Parathyroid adenoma (tissue), 2 donors: ENCODE data around the gene GAREM1.

ENCODE experiments used
- H2AFZ ChIP-seq: fragments of 300-600 bp; sonication (generic); one replicate; pipeline ENCODE4 v1.7.0; 2017; ENCODE audit warnings: antibody characterized with exemption, mild to moderate bottlenecking
- H3K27ac ChIP-seq: fragments of 300-600 bp; sonication (generic); one replicate; pipeline ENCODE4 v1.7.0; 2017
- H3K27me3 ChIP-seq: fragments of 300-600 bp; sonication (generic); one replicate; pipeline ENCODE4 v1.7.0; 2017; ENCODE audit warnings: low read length; ENCODE audit not compliant: control insufficient read depth, insufficient read depth
- H3K36me3 ChIP-seq: fragments of 300-600 bp; sonication (generic); one replicate; pipeline ENCODE4 v1.7.0; 2017; ENCODE audit warnings: low read length; ENCODE audit not compliant: control insufficient read depth, insufficient read depth
- H3K4me1 ChIP-seq: fragments of 300-600 bp; sonication (generic); one replicate; pipeline ENCODE4 v1.7.0; 2017; ENCODE audit warnings: control low read depth
- H3K4me2 ChIP-seq: fragments of 300-600 bp; sonication (generic); one replicate; pipeline ENCODE4 v1.7.0; 2017; ENCODE audit warnings: low read length
- H3K4me3 ChIP-seq: fragments of 300-600 bp; sonication (generic); one replicate; pipeline ENCODE4 v1.7.0; 2017; ENCODE audit warnings: low read depth, low read length
- H3K79me2 ChIP-seq: fragments of 300-600 bp; sonication (generic); one replicate; pipeline ENCODE4 v1.7.0; 2017; ENCODE audit warnings: control low read depth
- H3K9ac ChIP-seq: fragments of 300-600 bp; sonication (generic); one replicate; pipeline ENCODE4 v1.7.0; 2017; ENCODE audit warnings: mild to moderate bottlenecking
- H3K9me3 ChIP-seq: fragments of 300-600 bp; sonication (generic); one replicate; pipeline ENCODE4 v1.7.0; 2017; ENCODE audit warnings: low read length; ENCODE audit not compliant: control insufficient read depth
- TF ChIP-seq, protein P1 (sequence below): fragments of 300-600 bp; sonication (generic); IDR thresholded peaks from one replicate; pipeline ENCODE4 v1.7.0; 2017; ENCODE audit warnings: antibody characterized with exemption, mild to moderate bottlenecking
- donor health status: primary hyperparathyroidism.

The GAREM1 gene

DNA sequence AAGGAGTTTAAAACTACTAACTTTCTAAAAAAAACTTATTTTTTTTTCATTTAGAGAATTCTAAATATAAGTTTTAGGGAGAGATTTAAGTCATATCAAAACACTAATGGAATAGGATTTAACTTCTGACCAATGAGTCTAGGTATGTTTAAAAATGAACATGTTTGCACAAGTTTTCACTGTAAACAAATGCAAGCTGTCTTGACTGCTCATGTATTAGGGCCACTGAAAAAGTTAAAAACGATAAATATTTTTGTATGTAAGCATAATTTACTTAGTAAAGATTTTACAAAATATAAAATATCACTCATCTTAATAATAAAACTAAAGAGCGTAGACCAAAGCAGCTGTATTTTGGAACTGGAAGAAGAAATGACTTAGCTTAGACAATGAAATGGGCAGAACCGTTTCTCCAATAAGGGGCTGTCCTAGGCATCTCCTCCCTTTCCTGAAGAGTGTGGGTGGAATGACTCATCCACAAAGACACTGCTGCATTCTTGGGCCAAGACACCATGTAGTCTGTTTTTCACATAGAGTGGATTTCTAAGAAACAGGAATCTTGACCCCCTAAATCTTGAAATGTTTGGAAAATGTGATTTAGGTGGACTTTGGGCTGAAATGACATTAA is 162.1 kb downstream of the GAREM1 start:
- Histone ChIP-seq H3K4me2 (no peak overlapping the region), H3K27me3 (no peaks in the 10 kb centered on the region), H3K9ac (no peak overlapping the region), H2AFZ (no peak overlapping the region), H3K4me1 (no peaks in the 10 kb centered on the region), H3K27ac (no peak overlapping the region), H3K79me2 (no peaks in the 10 kb centered on the region), H3K36me3 (no peaks in the 10 kb centered on the region), H3K9me3 (no peaks in the 10 kb centered on the region), H3K4me3 (no peak overlapping the region)
- TF ChIP-seq, protein P1, sequence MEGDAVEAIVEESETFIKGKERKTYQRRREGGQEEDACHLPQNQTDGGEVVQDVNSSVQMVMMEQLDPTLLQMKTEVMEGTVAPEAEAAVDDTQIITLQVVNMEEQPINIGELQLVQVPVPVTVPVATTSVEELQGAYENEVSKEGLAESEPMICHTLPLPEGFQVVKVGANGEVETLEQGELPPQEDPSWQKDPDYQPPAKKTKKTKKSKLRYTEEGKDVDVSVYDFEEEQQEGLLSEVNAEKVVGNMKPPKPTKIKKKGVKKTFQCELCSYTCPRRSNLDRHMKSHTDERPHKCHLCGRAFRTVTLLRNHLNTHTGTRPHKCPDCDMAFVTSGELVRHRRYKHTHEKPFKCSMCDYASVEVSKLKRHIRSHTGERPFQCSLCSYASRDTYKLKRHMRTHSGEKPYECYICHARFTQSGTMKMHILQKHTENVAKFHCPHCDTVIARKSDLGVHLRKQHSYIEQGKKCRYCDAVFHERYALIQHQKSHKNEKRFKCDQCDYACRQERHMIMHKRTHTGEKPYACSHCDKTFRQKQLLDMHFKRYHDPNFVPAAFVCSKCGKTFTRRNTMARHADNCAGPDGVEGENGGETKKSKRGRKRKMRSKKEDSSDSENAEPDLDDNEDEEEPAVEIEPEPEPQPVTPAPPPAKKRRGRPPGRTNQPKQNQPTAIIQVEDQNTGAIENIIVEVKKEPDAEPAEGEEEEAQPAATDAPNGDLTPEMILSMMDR: no peak

DNA sequence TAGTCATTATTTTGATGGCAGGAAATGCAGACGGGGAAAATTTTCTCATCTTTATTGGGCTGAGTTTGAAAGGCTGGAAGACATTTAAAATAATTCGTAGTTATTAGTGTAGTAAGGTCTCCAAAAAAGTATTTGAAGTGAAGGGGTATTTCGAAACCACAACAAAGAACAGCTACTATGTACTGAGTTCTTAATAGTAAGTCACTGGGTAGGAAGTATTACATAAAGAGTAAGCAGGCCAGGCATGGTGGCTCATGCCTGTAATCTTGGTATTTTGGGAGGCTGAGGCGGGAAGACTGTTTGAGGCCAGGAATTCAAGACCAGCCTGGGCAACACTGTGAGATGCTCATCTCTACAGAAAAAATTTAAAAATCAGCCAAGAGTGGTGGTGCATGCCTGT is 167.3 kb downstream of the GAREM1 start:
- Histone ChIP-seq H3K4me1 (no peaks in the 10 kb centered on the region), H3K9ac (no peak overlapping the region), H2AFZ (no peak overlapping the region), H3K9me3 (no peaks in the 10 kb centered on the region), H3K27ac (no peak overlapping the region), H3K4me3 (no peak overlapping the region), H3K36me3 (no peaks in the 10 kb centered on the region), H3K79me2 (no peaks in the 10 kb centered on the region), H3K27me3 (no peaks in the 10 kb centered on the region), H3K4me2 (no peak overlapping the region)
- TF ChIP-seq, protein P1: no peak

DNA sequence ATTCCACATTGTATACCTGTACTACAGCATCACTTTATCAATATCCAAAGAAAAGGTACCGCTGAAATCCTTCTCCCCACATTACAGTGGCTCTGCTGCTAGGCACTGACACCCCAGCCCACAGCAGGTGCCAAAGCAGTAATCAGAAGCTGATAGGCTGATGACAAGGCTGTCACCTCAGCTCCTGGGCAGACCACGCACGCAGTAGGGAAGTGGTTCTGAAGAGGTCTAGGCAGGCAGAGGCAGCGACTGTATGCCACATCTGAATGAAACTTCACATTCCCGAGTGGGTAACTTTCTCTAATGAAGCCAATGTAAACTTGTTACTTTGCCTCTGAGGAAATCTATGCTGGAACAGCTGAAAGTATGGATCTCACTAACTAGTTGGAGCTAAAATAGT is 167.9 kb downstream of the GAREM1 start:
- no peak overlapping the region for H3K9ac ChIP-seq
- TF ChIP-seq, protein P1: no peak
- no peak overlapping the region for H3K27ac ChIP-seq
- no peak overlapping the region for H2AFZ ChIP-seq
- no peaks in the 10 kb centered on the region for H3K4me1 ChIP-seq
- no peak overlapping the region for H3K4me2 ChIP-seq
- H3K4me3 ChIP-seq: no peak overlapping the region
- no peaks in the 10 kb centered on the region for H3K9me3 ChIP-seq
- no peaks in the 10 kb centered on the region for H3K36me3 ChIP-seq
- H3K27me3 ChIP-seq: no peaks in the 10 kb centered on the region
- no peaks in the 10 kb centered on the region for H3K79me2 ChIP-seq

DNA sequence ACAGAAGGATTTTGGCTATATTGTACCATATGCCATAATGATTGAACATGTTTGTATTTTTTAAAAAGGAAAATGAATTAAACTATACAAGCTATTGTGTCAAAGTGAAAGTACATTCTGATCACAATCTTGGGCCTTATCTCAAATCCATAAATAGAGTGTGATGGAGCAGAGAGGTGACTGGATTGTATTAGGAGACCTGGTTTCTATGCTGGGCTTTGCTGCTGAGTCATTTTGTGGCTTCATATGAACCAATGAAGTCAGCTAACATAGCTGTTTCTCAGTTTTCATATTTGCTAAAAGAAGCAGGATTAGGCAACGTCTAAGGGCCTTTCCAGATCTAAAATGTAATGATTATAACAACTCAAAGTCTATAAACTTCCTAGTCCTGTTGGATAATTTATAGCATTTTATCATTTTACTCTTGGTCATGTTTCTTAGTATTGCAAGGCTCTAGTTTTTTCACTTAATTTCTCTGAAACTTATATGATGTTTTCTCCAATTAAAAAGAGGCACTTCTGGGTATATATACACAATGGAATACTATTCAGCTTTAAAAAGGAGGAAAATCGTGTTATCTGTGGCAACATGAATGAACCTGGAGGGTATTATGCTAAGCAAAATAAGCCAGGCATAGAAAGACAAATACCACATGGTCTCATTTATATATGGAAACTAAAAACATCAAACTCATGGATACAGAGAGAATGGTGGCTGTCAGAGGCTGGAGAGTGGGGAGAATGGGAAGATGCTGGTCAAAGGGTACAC is 168.5 kb downstream of the GAREM1 start:
- no peak overlapping the region for H2AFZ ChIP-seq
- H3K36me3 ChIP-seq: no peaks in the 10 kb centered on the region
- no peak overlapping the region for H3K4me2 ChIP-seq
- TF ChIP-seq, protein P1: no peak
- H3K27ac ChIP-seq: no peak overlapping the region
- H3K27me3 ChIP-seq: no peaks in the 10 kb centered on the region
- H3K4me1 ChIP-seq: no peaks in the 10 kb centered on the region
- H3K79me2 ChIP-seq: no peaks in the 10 kb centered on the region
- no peaks in the 10 kb centered on the region for H3K9me3 ChIP-seq
- H3K4me3 ChIP-seq: no peak overlapping the region
- H3K9ac ChIP-seq: no peak overlapping the region
